ENCODE data around the gene KIAA2012.

The KIAA2012 gene

DNA sequence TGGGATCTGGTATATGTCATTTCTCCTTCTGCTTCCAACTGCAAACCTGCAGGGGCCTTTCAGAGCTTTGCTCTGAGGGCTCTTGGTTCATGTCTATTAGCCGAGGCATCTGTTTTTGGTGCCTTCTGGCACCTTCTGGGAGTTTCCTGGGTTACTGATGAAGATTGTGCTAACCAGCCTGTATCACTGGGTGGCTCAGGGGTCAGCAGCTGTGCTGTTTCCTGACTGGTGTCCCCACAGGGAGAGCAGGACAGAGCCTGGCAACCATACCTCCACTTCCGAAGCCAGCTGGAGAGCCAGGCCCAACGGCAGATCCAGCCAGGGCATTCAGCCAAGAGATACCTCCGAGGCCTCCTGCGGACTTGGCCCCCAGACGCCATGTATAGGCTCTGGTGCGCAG is 17.5 kb downstream of the KIAA2012 start:
- no peak for DNase-seq

DNA sequence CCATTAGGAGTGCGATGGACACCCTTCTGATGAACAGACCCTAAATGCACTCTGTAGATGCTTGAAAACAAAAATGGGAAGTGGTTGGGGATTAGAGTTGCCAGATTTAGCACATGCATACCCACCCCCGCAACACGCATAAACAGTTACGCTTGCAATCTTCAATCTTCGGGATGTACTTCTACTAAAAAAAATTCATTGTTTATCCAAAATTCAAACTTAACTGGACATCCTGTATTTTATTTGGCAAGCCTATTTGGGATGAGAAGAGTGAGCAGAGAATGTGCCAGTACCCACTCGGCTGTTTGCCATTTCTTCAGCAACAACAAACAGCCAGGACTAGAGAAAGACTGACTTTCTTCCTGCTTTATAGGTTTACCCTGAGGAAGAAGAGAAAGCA is 18.4 kb downstream of the KIAA2012 start:
- DNase-seq, result no peak

DNA sequence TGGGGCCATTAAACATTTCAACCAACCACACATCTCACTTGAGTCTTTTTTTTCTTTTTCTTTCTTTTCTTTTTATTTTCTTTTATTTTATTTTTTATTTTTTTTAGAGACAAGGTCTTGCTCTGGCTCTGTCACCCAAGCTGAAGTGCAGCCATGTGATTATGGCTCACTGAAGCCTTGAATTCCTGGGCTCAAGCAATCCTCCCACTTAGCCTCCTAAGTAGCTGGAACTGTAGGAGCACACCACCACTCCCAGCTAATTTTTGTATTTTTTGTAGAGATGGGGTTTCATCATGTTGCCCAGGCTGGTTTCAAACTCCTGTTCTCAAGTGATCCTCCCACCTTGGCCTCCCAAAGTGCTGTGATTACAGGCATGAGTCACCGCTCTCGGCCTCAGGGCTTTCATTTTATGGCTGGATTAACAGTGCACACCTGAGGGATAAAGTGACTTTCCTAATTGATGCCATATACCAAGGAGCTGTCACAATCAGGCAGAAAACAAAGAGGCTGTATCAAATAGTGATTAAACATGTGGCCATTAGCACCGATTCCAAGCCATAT is 21.5 kb downstream of the KIAA2012 start:
- DNase-seq, result no peak

DNA sequence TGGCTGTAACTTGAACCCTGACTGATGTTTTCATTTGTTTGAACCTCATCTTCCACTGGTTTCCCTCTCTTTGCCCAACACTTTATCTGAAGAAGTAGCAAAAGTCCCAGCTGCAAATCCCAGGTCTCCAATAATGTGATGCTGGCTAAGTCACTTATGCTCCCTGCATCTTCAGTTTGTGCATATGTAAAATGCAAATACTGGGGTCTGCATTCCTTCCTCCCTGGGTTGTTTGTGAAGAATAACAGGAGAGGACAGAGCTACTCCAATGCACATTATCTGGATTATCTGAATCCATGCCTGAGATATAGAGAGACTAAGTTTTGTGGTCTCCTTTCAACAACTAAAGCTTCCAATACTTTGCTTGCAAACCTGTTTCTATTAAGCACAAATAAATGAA is 22.2 kb downstream of the KIAA2012 start:
- no peak for DNase-seq

DNA sequence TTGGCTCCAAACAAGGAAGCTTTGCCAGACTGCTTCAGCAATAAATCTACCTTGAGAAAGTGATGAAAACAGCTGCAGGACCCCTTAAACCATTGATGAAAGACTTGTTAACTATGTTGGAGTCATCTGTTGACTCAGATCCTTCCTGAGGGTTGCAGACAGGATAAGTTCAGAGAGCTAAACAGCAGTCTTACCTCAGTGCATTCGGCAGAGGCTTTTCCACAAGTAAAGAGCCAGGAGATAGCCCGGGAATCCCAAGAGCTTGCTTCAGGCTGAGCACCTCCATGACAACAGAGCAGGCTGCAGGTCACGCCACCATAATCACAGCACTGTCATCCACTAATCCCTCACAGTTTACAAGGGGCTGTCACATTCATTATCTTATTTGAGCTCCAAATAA is 23.7 kb downstream of the KIAA2012 start:
- no peak for DNase-seq

DNA sequence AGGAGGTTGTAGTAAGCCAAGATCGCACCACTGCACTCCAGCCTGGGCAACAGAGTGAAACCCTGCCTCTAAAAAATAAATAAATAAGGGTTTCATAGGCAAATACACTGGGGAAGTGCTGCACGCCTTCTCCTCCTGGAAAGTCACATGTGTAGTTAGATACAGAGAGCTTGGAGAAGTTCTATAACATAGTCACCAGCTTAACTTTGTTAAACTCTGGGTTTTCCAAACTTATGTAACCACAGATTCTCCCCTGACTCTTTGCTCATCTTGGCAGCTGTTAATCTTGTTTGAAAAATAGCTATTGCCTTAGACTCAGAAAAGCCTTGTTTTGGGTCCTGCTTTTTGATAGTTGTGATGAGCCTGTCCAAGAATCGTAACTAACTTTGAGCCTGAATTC is 25.2 kb downstream of the KIAA2012 start:
- no peak for DNase-seq

DNA sequence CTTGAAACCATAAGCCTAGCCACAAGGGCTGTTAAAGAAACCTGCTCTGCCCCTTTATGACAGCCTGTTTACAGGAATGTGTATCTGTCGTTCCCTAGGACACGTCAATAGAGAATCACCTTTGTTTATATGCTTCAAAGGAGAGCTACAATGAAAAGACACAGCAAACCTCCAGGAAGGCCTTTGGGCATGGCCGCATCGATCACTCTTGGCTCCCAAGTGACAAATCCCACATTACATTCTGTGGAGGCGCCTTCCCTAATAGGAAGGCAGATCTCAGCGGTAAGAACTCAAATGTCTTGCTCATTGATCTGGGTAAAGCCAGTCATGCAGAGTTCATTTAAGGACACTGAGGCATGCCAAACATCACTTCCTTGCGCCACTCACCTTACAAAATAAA is 26.5 kb downstream of the KIAA2012 start:
- no peak for DNase-seq

DNA sequence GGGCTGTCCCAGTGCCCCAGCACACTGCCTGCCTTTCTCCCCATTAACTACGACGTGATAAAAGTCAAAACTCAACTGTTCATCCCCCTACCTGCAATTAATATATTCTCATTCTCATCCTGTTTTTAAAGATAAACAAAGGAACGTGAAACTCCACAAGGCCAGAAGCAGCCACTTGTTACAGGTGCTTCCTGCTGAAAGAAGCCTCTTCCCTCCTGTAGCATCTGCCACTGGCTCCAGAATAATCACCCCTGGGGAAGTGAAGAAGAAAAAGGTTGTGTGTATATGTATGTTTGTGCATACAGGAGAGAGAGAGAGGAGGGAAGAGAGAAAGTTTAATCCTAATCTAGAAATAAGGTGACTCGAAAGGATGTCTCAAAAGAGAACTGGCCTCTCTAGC is 27.1 kb downstream of the KIAA2012 start:
- no peak for DNase-seq

DNA sequence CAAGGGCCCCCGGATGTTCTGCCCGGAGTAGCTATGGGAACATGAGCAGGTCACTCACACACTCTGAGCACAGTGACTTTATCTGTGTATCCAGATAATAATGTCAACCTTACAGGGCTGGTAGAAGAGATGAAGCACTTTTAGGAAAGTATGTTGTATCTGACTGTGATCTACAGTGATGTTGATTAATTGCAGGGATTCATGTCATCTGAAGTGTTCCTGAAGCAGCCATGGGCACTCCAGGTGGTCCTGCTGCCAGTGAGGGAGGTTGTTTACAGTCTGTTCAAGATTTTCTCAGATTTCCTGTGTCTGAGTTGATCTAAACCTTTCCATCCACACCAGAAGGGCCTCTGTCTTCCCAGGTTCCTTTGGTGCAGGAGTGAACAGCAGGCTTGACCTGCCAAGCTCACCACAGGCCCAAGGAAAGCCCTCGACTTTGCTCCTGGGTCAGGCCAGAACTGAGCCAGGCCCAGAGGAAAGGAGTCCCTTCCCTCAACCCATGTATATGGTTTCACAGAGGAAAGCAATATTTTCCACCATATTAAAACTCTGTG is 28.0 kb downstream of the KIAA2012 start:
- DNase-seq, result no peak

DNA sequence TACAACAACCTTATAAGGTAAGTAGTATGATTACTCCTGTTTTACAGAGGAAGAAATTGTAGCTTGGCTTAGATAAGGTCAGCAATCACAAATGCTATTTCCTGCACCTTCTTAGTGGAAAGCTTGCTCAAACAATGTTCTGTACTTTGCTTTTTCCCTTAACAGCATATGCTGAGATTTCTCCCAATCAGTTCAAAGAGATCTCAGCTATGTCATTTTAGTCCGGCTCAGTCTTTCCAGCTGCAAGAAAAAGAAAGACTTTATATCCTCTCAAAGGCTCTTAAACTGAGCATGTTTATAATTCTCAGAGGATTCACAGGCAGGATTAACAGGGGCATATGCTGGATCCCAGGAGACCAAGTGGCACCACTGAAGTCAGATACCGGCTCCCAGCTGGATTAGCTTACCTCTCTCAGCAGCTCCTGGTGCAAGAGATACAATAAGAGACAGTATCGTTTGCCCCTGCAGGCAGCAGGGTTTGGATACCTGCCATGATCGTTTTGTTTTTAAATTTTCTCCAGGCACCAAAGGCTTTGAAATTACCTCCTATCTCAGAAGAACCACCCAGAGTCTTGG is 29.5 kb downstream of the KIAA2012 start:
- peak; percentile 21 for DNase-seq

DNA sequence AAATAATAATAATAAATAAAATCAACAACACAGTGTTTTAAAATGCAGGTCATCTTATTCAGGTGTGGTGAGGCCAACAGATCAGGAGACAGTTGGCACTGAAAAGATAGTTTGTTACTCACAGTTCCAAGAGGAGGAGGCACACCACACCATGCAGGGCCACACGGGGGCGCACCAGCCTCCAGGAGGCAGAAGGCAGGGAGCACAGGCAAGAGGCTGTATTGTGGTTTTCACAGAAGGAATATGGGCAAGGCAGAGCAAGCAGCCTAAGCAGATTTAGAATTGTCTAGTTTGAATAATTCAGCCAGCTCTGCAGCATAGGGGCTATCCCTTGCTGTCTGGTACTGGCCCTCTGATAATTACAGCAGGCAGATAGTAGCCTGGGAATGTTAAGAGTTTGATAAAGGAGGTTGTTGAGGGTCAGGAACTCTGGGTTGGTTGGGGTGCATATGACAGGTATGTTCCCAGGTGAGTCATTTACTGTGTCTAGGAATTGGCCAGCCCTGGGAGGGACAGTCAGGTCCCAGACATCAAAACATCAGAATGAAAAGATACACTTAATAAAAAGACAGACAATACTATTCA is 31.3 kb downstream of the KIAA2012 start:
- no peak for DNase-seq

DNA sequence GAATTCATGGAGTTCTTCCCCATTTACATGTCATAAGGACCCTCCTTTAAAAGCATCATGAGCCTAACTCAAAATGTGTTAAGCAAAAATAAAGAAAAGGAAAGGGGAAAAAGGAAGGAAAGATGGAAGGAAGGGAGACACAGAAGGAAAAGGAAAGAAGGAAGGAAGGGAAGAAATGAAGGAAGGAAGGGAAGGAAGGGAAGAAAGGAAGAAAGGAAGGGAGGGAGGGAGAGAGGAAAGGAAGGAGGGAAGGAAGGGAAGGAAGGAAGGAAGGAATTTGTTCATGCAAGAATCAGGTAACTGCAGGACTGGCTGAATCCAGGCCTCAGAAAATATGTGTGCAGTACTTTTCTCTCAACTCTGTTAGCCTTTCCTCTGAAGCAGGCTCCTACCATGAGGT is 32.0 kb downstream of the KIAA2012 start:
- DNase-seq, result no peak

DNA sequence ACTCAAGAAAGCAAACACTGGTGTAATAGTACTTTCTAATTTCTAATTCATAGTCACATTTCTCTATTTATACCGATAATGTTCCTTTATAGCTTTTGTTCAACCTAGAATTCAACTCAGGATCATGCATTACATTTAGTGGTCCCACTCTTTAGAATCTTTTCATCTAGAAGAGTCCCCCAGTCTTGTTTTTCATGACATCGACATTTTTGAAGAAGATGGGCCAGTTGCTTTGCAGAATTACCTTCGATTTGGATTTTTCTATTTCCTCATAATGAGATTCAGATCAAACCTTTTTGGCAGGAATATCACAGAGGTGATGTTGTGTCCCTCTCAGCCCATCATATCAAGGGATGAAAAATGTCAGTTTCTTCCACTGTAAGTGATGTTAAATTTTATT is 35.3 kb downstream of the KIAA2012 start:
- no peak for DNase-seq

DNA sequence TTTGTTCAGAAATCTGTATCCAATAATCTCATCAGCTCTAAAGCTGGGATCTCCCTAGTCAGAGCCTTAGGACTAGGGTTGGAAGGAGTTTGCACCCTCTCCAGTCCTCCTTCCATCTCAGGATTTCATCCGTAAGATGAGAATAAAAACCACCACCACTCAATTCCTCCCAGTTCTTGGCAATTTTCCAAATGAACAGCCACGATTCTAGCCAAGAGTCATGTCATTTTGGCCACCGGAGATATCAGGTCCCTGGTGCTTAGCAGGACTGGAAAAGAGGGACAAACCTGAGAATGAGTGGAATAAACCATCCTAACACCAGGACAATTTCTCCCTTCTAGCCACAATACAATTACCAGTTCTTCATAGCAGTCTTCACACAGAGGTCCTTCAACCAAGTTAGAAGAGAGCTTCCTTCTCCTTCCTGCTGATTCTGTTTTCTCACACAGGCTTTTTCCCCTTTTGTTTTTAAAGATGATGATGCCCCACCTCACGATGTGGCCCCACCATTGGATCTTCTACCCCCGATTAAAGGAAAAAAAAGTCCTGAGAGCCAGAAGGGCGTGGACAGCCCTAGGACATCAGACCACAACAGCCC is 36.2 kb downstream of the KIAA2012 start:
- no peak for DNase-seq

DNA sequence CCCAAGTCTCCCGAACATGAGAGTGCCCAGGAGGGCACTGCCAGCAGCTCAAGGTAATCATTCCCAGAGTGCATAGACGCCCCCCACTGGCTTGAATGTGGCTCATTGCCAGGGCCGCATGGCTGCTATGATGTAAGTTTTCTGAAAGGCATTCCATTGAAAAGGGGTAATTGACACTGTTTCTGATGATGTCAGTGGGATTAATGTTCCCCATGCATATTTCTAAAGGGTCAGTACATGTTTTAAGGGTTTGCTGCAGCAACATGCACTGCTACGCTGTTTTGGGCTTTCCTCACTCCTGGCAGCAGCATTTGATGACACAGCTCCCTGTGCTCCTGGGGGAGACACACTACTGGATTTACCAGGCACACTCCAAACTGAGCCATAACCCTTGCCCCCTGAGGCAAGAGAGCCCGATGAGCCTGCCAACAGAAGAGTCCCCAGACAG is 36.7 kb downstream of the KIAA2012 start:
- no peak for DNase-seq

DNA sequence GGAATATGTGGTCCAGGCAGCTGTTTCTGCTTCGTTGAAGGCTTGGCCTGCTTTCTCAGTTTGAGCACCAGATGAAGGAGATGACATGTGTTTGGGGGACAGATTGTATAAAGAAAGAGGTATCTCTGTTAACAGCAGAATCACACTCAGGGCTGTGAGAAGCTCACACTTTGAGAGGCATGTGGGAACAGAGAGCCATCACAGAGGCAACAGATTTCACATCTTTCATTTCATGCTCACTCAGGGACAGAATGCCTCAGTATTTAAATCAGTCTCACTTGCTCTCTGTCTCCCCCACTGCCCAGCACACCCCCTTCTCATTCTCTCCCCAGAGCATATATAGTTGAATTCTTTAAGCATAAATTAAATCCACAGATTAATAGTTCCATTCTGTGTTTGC is 37.4 kb downstream of the KIAA2012 start:
- no peak for DNase-seq

DNA sequence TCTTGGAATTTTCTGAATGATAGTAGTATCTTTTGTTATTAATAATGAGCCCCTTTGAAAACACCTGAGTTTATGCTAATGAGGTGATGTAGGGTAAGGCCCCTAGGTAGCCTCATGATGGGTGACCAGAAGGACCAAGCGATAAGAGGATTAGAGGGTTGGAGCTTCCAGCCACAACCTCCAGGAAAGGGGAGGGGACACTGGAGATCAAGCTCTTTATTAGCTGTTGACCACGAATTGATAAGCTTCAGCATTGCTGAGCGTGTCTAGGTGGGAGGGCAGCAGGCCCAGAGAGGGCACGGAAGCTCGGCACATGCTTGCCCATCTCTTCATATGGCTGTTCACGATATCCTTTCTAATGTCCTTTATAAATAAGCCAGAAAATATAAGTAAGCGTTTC is 39.0 kb downstream of the KIAA2012 start:
- no peak for DNase-seq

DNA sequence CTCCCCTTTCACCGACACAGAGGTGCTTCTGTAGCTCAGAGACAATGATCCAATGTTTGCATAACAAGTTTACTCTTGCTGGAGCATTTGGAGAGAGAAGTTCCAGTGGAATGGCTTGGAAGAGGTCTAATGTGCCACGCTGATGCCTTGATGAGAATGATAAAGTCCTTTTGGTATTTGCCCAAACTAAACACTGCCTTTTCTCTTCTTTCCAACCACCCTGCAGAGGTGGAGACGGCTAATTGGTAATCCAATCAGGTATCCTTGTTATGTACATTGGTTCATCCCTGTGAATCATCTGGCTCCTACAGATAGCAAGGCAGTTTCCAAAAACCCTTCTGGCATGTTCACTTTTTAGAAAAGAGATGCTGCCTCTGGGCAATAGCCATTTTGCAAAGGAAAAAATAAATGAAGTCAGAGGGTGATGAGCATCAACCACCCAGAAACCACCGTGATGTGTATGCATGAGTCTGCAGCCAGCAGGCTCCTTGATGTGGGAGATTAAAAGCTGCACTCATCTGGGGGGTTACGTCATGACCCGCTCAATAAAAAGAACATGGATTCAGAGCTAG is 40.6 kb downstream of the KIAA2012 start:
- peak; percentile 6 for DNase-seq

DNA sequence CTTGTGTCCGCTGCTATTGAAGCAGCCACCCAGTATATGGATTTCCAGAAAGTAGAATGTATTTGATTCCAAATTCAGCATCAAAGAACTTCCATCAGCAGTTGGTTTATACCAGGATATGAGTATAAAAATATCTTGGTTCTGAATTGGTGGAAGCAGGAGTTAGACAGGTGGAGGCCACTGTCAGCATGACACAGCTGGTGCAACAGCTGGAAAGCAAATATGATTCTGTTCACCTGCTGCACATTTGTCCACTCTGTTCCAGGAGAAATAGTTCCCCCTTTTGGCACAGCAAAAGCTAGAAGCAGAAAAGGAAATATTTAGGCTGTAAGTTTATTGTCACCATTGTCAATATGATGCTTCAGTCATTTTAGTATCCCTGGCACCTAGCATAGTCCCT is 41.2 kb downstream of the KIAA2012 start:
- DNase-seq, result no peak

DNA sequence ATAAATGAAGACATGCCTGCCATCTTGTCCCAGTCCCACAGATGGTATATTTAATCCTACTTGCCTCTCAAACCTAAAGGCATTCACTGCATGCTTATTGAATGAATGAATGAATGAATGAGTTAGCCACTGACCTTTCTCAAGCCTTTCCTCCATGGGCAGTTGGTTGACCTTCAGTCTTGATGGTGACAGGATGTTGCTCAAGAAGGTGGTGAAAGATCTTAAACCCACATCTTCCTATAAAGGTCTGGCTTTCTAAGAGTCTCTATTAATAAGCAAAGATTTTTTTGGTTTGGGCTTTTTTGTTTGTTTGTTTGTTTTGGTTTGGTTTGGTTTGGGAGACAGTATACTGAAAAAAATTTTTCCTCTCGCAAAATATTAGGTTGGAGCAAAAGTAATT is 41.7 kb downstream of the KIAA2012 start:
- no peak for DNase-seq

DNA sequence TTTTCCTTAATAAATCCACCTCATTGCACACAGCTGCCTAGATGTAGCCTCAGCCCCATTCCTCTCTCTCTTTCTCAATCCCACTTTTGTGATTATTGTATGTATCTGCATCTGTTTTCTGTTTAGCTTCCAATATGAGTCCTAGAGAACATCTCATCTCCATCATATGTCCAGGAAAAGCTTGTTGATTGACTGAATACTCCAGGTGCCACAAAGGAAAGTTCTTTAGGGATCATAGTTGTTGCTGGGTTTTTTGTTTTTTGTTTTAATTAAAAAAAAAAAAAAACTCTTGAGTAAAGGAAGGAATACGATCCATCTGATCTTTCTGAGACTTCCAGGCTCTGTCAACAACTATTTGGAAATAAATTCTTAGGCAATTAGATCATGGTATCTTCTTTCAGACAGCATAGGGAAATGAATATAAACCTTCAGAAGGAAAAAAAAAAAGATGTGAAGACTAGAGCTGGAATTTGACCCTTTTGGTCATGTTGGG is 42.5 kb downstream of the KIAA2012 start:
- no peak for DNase-seq

DNA sequence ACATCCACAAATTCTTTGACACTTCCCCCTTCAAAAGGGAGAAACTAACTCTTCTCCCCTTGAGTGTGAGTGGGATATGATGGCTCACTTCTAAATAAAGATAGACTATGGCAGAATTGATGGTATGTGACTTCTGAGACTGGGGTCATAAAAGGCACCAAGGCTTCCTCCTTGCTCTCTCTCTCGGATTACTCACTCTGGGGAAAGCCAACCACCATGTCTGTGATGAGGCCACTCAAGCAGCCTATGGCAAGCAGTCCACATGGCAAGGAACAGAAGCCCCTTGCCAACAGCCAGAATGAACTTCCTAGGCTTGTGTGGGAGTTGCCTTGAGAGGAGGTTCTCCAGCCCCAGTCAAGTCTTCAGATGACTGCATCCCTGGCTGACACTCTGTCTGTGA is 43.6 kb downstream of the KIAA2012 start:
- no peak for DNase-seq

DNA sequence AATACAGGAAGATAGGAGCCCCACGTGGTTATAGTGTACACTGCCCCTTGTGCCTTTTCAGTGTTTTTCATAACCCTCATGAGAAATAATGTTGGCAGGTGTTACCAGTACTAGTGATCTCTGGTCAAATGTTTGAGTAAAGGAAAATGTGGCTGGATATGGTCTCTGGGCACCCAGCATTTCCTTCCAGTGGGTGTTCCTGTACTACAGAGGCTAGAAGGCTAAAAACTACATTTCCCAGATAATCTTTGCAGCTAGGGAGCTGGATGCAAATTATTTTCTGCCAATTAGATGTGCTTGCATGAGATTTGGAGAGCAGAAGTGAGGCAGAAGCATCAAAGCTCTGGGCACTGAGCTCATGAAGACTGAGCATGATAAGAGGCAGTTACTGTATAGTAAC is 45.1 kb downstream of the KIAA2012 start:
- DNase-seq, result no peak

DNA sequence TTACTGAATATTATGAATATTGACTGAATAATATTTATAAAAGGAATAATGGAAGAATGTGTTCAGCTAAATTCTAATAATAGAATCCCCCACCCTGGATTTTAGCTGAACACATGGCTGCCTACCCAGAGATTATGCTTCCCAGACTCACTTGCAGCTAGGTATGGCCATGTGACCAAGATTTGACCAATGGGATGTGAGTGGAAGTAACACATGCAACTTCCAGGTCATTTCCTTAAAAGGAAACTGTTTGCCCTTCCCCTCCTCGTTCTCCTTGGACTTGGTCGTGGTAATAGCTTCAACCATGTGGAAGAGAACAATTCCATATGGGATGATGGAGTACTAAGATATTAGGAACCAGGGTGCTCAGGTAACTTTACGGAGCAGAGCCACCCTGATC is 47.8 kb downstream of the KIAA2012 start:
- no peak for DNase-seq

Data from NCI-H1105 treated with DMSO at 0.1 percent for 48 hours (cell line).